Stimulated activated effector memory CD8-positive, alpha-beta T cell treated with anti-CD3 and anti-CD28 coated beads, Interleukin-12 subunit alpha, Interleukin-12 subunit beta, amount 100 ng/mL, for 72 hours (primary cell): Measurements from ENCODE around the gene FALEC.
"Not testable (repeated sequence)": the region's sequence is repeated elsewhere in the genome, so short reads cannot be mapped to it uniquely, and the experiment has no call there.

Source experiments
- ATAC-seq: fragments of 150-1000 bp; cut with Tn5 transposase; 2 replicates; pipeline ENCODE4 v1.10.0; 2021
- DNase-seq, 2 donors: peaks; one replicate each; pipeline ENCODE4 v3.0.0; 2021 to 2022; ENCODE audit warnings: low spot score in 2 of 2
- H3K27ac Mint-ChIP-seq: one replicate; pipeline ENCODE4 v1.8.0; 2022; ENCODE audit warnings: mild to moderate bottlenecking, mixed read lengths
- H3K36me3 Mint-ChIP-seq: one replicate; pipeline ENCODE4 v1.8.0; 2022; ENCODE audit warnings: mild to moderate bottlenecking, mixed read lengths
- H3K4me1 Mint-ChIP-seq: one replicate; pipeline ENCODE4 v1.8.0; 2022; ENCODE audit warnings: mixed read lengths
- H3K4me3 Mint-ChIP-seq: one replicate; pipeline ENCODE4 v1.8.0; 2022; ENCODE audit warnings: mild to moderate bottlenecking, mixed read lengths
- H3K9me3 Mint-ChIP-seq: one replicate; pipeline ENCODE4 v1.8.0; 2022; ENCODE audit warnings: mixed read lengths

Gene FALEC

DNA sequence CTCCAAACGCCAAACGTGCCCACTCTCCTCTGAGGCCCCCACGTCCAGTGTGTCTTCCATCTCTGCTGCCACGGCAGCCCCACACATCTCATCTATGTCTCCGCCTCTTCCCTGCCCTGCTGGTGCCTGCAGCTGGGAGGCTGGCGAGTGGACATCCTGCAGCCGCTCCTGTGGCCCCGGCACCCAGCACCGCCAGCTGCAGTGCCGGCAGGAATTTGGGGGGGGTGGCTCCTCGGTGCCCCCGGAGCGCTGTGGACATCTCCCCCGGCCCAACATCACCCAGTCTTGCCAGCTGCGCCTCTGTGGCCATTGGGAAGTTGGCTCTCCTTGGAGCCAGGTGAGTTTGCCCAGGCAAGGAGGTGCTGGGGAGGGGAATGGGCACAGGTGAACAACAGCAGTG, 42.3 kb downstream of the FALEC start:
- DNase-seq (no peak), ATAC-seq (no peak)
- H3K4me3 Mint-ChIP-seq, result no peak overlapping the region
- H3K27ac Mint-ChIP-seq, result peak overlapping the region; percentile 23
- H3K4me1 Mint-ChIP-seq, result peaks cover 38% of the 10 kb centered on the region
- H3K36me3 Mint-ChIP-seq, result peaks cover 27% of the 10 kb centered on the region
- H3K9me3 Mint-ChIP-seq, result no peaks in the 10 kb centered on the region

DNA sequence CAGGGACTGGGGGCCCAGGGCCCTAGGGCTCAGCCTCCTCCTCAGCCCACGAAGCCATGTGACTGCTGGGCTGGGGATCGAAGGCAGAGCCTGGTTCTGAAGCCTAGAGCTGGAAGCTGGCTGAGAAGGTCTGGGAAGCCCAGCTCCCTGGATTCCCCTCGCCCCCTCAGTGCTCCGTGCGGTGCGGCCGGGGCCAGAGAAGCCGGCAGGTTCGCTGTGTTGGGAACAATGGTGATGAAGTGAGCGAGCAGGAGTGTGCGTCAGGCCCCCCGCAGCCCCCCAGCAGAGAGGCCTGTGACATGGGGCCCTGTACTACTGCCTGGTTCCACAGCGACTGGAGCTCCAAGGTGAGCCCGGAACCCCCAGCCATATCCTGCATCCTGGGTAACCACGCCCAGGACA, 42.8 kb downstream of the FALEC start:
- Mint-ChIP-seq H3K4me3 (no peak overlapping the region), H3K36me3 (peaks cover 32% of the 10 kb centered on the region), H3K27ac (no peak overlapping the region), H3K9me3 (no peaks in the 10 kb centered on the region), H3K4me1 (peaks cover 38% of the 10 kb centered on the region)
- no peak for DNase-seq
- no peak for ATAC-seq

DNA sequence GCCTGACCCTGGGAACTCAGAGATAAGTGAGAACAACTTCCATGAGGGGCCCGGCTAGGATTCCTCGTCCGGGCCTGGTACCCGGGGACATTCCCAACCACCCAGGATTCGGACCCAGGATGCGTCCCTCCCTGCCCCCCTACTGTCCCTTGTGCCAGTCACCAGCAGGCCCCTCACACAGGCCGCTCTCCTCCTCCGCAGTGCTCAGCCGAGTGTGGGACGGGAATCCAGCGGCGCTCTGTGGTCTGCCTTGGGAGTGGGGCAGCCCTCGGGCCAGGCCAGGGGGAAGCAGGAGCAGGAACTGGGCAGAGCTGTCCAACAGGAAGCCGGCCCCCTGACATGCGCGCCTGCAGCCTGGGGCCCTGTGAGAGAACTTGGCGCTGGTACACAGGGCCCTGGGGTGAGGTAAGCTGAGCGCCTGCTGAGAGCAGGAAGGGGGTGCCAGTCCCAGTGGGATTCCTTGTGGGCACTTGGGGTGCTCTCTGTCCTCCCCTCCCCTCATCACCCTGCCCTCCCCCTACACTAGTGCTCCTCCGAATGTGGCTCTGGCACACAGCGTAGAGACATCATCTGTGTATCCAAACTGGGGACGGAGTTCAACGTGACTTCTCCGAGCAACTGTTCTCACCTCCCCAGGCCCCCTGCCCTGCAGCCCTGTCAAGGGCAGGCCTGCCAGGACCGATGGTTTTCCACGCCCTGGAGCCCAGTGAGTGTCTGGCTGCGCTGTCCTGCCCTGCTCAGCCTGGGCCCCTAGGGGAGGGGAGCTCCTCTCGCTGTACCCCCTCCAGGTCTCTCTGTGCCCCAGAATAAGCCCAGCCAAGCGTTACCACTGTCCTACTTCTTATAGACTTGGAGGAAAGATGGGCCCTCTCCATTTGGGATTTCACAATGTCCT, 43.5 kb downstream of the FALEC start:
- Mint-ChIP-seq H3K4me1 (peaks cover 42% of the 10 kb centered on the region), H3K36me3 (peaks cover 38% of the 10 kb centered on the region), H3K9me3 (no peaks in the 10 kb centered on the region), H3K27ac (no peak overlapping the region), H3K4me3 (no peak overlapping the region)
- no peak for DNase-seq
- no peak for ATAC-seq

DNA sequence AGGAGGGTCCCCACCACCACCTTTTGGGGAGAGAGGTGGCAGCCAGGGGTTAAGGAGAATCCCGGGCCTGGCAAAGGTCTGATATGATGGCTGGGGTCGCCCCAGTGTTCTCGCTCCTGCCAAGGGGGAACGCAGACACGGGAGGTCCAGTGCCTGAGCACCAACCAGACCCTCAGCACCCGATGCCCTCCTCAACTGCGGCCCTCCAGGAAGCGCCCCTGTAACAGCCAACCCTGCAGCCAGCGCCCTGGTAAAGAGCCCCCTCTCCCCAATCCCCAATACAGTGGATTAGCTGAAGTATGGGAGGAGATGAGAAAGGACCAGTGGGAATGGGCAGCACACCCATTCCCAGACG, 44.1 kb downstream of the FALEC start:
- Mint-ChIP-seq H3K27ac (peak overlapping the region; percentile 97), H3K9me3 (no peaks in the 10 kb centered on the region), H3K4me3 (peak overlapping the region; percentile 88), H3K4me1 (peaks cover 48% of the 10 kb centered on the region), H3K36me3 (peaks cover 38% of the 10 kb centered on the region)
- ATAC-seq, result no peak
- DNase-seq, result no peak

DNA sequence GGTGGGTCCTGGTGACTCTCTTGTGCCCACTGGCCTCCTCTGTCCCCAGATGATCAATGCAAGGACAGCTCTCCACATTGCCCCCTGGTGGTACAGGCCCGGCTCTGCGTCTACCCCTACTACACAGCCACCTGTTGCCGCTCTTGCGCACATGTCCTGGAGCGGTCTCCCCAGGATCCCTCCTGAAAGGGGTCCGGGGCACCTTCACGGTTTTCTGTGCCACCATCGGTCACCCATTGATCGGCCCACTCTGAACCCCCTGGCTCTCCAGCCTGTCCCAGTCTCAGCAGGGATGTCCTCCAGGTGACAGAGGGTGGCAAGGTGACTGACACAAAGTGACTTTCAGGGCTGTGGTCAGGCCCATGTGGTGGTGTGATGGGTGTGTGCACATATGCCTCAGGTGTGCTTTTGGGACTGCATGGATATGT, 44.5 kb downstream of the FALEC start:
- peak overlapping the region; percentile 97 for H3K27ac Mint-ChIP-seq
- H3K4me3 Mint-ChIP-seq, result peak overlapping the region; percentile 88
- DNase-seq (peak; percentile 77 to 92), ATAC-seq (peak; percentile 12)
- peaks cover 42% of the 10 kb centered on the region for H3K36me3 Mint-ChIP-seq
- H3K4me1 Mint-ChIP-seq, result peaks cover 52% of the 10 kb centered on the region
- no peaks in the 10 kb centered on the region for H3K9me3 Mint-ChIP-seq

DNA sequence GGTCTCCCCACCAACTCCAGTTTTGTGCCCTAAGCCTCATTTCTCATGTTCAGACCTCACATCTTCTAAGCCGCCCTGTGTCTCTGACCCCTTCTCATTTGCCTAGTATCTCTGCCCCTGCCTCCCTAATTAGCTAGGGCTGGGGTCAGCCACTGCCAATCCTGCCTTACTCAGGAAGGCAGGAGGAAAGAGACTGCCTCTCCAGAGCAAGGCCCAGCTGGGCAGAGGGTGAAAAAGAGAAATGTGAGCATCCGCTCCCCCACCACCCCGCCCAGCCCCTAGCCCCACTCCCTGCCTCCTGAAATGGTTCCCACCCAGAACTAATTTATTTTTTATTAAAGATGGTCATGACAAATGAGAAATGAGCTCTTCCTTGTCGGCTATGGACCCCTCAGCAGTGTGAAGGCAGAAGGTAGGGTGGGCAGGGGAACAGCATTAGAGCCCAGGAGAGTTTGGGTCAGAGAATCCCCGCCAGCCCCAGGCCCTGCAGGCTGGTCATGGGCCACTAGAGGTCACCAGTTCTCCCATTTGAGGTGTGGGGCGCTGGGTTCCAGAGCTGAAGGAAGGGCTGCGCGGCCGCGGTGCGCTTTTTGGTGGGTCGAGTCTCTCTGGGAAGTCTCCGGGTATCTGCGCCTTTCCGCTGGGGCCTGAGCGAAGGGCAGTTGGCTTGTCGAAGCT, 45.2 kb downstream of the FALEC start:
- ATAC-seq (peak; percentile 59), DNase-seq (peak in 1 of 2 donors; percentile 79)
- Mint-ChIP-seq H3K27ac (peak overlapping the region; percentile 97), H3K4me1 (peaks cover 55% of the 10 kb centered on the region), H3K36me3 (peaks cover 42% of the 10 kb centered on the region), H3K4me3 (peak overlapping the region; percentile 88), H3K9me3 (no peaks in the 10 kb centered on the region)

DNA sequence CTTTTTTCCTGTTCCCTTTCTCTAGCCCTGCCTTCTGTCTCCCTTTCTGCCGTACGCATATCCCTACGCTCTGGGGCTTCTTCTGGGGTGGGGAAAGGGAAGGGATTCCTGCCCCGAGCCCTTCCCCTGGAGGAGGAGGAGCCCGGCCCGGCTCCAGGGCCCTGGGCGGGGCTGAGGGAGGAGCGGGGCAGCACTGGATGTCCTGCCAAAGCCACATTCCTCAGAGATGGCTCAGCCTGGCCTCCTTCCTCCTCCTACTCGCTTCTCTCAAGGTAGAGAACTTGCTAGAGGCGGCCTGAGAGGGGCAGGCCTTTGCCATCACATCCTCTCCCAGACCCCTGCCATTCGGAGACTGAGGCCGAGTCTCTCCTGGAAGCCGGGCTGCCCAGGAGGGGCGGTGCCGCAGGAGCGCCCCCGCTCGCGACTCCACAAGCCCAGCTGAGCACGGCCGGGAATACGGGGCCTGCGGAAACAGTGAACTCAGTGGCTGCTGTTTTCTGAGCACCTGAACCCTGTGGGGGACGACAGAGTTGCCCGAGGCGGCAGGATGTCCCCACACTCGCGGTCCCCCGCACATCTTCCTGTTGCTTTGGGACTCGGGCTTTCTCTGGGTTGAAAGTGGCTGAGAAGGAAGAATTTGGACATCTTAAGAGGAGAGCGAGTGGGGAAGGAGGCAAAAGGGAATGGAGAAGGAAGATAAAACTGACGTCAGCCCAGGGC, 45.9 kb downstream of the FALEC start:
- H3K9me3 Mint-ChIP-seq, result no peaks in the 10 kb centered on the region
- DNase-seq, result peak; percentile 42 to 95
- H3K27ac Mint-ChIP-seq, result peak overlapping the region; percentile 97
- ATAC-seq, result peak; percentile 52
- peaks cover 58% of the 10 kb centered on the region for H3K4me1 Mint-ChIP-seq
- peak overlapping the region; percentile 88 for H3K4me3 Mint-ChIP-seq
- peaks cover 45% of the 10 kb centered on the region for H3K36me3 Mint-ChIP-seq

DNA sequence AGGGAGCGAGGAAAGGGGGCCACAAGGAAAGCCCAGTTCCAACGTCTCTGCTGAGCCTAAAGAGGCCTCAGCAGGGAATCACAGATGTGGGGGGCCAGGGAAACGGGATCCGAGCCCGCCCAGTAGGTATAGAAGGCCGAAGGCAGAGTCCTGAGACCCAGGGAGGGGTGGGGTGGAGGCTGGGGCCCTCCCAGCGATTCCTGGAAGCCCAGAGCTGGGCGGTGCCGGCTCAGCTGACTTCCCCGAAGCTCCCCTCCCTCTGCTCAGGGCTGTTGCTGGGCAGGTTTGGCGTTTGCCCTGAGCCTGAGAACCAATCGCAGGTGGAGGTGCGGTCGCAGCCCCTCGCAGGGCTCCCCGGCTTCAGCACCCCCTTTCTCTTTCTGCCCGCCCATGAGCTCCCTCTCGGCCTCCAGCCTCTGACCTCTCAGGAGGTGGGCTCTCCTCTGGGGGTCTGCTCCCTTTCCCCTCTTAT, 46.5 kb downstream of the FALEC start:
- peak overlapping the region; percentile 97 for H3K27ac Mint-ChIP-seq
- ATAC-seq, result peak; percentile 77
- H3K4me1 Mint-ChIP-seq, result peaks cover 64% of the 10 kb centered on the region
- H3K4me3 Mint-ChIP-seq, result peak overlapping the region; percentile 88
- DNase-seq, result peak; percentile 81 to 95
- H3K36me3 Mint-ChIP-seq, result peaks cover 48% of the 10 kb centered on the region
- no peaks in the 10 kb centered on the region for H3K9me3 Mint-ChIP-seq

DNA sequence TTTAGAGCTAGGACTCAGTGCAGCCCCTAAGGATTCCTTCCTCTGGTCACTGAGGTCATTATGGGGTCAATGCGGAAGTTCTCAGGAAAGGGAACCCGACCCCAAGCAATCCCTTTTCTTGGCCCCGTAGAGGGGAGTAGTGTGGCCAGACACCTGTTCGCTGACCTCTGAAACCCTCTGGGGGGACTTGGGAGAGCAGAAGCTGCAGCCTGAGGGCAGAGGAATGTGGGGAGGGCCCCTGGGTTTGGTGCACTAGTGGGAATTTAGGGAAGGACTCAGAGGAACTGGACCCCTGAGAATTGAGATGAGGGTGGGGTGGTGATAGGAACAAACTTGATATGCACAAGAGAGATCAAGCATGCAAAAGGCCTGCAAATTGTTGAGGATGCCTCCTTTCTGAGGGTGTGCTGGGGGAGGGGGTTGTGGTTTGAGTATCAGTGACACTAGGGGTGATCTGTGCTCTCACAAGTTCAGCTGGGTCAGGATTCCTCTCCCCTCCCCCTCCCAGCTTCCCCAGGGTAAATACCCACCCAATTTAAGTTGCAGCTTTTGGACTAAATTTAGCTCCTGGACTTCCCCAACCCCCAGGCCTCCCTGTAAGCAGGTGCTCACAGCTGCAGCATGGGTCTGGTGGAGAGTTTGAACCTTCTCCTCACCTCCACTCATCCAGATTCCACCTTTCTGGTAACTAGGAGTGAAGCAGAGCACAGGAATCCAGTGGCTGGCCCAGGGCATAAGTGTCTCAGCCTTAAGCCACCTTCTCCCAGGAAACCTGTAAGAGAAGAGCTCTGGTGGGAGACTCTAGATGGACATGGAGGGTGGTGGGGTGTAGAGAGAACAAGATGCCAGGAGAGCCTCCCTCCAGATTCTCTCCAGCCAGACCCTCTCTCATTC, 47.1 kb downstream of the FALEC start:
- Mint-ChIP-seq H3K27ac (peak overlapping the region; percentile 97), H3K36me3 (peaks cover 55% of the 10 kb centered on the region), H3K4me1 (peaks cover 71% of the 10 kb centered on the region), H3K9me3 (no peaks in the 10 kb centered on the region), H3K4me3 (peak overlapping the region; percentile 88)
- ATAC-seq (peak; percentile 48), DNase-seq (peak; percentile 49 to 87)

DNA sequence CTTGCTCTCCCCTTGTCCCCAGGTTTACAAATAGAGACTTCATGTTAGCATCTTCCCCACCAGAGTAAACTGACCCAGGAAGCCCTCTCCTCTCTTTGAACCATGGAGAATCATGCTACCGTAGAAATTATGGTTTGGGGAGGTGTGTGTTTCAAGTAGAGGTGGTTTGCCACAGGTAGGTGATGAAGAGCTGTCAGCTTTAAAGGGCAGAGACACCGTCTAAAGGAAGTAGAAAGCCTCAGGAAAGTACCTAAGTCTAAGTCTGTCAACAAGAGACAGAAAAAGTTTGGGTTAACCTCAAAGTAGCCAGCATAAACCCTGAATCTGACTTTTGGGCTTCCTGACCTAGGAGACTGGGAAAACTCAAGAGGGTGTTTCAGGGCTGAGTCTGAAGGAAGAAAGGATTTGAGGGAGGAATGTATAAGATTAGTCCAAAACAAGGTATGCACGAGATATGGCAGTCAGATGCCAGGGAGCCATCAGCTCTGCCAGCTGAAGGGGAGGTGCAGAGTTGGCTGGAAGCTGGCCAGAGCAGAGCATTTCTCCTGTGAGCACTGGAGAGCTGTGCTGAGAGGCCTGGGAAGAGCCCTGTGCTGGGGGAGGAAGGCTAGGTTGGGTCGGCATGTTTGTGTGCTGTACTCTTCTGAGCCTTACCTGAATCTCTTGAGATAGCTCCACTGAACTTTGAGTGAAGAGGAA, 47.9 kb downstream of the FALEC start:
- Mint-ChIP-seq H3K9me3 (no peaks in the 10 kb centered on the region), H3K4me1 (peaks cover 79% of the 10 kb centered on the region), H3K27ac (peak overlapping the region; percentile 97), H3K36me3 (peaks cover 63% of the 10 kb centered on the region), H3K4me3 (peak overlapping the region; percentile 88)
- DNase-seq (peak in 1 of 2 donors; percentile 69), ATAC-seq (peak; percentile 52)

DNA sequence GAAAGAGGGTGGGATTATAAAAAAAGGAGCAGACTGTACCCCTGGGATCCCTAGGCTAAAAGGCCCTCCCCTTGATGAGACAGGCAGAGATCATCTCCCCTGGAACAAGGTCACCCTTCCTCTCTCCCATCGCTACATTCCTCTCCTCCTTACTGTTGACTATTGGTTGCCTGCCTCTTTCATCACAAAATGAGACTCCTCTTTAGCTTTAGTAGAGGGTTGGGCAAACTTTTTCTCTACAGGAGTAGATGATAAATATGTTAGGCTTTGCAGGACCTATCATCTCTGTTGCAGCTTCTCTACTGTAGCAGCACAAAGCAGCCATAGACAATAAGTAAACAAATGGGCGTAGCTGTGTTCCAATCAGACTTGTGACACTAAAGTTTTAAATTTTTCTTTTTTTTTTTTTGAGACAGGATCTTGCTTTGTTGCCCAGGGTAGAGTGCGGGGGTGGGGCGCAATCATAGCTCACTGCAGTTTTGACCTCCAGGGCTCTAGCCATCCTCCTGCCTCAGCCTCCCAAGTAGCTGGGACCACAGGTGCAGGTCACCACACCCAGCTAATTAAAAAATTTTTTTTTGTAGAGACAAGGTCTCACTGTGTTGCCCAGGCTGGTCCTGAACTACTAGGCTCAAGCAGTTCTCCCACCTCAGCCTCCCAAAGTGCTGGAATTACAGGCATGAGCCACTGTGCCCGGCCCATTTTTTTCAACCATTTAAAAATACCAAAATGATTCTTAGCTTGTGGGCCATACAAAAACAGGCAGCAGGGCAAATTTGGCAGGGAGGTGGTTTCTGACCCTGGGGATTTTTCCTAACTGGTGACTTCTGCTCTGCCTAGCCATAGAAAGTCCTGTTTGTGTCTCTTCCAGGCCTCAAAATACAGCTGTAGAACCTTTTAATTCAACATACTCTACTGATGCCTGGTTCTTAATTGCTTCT, 48.8 kb downstream of the FALEC start:
- H3K4me3 Mint-ChIP-seq, result peak overlapping the region; percentile 88
- DNase-seq (peak in 1 of 2 donors; percentile 64), ATAC-seq (no peak)
- H3K36me3 Mint-ChIP-seq, result peaks cover 70% of the 10 kb centered on the region
- H3K4me1 Mint-ChIP-seq, result peaks cover 87% of the 10 kb centered on the region
- peak overlapping the region; percentile 97 for H3K27ac Mint-ChIP-seq
- no peaks in the 10 kb centered on the region for H3K9me3 Mint-ChIP-seq

DNA sequence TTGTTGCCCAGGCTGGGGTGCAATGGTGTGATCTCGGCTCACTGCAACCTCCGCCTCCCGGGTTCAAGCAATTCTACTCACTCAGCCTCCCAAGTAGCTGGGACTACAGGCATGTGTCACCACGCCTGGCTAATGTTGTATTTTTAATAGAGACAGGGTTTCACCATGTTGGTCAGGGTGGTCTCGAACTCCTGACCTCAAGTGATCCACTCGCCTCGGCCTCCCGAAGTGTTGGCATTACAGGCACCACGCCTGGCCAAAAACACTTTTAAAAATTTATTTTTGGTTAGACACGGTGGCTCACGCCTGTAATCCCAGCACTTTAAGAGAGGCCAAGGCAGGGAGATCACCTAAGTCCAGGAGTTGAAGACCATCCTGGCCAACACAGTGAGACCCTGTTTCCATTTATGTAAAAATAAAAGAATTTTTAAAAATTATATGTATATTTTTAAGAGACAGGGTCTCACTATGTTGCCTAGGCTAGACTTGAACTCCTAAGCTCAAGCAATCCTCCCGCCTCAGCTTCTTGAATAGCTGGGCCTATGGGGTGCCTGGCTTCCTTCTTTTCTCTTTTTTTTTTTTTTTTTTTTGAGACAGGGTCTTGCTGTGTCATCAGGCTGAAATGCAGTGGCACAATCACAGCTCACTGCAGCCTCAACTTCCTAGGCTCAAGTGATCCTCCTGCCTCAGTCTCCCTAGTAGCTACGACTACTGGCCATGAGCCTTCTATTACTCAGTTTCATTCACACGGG, 49.9 kb downstream of the FALEC start:
- not testable (repeated sequence) for DNase-seq, ATAC-seq, H3K9me3 Mint-ChIP-seq
- H3K4me3 Mint-ChIP-seq, result peak overlapping the region; percentile 88
- peak overlapping the region; percentile 98 for H3K27ac Mint-ChIP-seq
- peaks cover 92% of the 10 kb centered on the region for H3K4me1 Mint-ChIP-seq
- H3K36me3 Mint-ChIP-seq, result peaks cover 81% of the 10 kb centered on the region
